Kasumi-1 (cell line): Measurements from ENCODE around the gene SPAG16.
"Not testable (repeated sequence)": the region's sequence is repeated elsewhere in the genome, so short reads cannot be mapped to it uniquely, and the experiment has no call there.

Source experiments
- DNase-seq, 2 experiments: peaks; one replicate each; lab custom pipeline; 2025; lab: John Stamatoyannopoulos, UW

Gene SPAG16

DNA sequence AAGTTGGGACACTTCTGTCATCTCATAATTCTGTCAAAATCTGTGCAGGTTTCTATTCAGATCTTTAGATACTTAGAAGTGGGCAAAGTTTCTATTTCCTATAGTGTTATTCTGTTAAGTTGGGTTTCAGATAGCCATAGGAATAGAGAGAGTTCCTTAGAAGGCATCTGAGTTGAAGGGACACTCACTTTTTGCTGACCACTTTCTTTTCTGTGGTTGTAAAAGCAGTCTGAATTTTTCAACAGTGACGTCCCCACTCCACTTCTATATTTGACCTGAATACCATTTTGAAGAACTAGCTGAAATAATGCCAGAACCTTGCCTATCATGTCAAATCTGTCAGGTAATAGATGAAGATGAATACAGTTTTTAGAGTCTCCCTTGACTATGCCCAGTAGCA, 267.3 kb downstream of the SPAG16 start:
- no peak for DNase-seq

DNA sequence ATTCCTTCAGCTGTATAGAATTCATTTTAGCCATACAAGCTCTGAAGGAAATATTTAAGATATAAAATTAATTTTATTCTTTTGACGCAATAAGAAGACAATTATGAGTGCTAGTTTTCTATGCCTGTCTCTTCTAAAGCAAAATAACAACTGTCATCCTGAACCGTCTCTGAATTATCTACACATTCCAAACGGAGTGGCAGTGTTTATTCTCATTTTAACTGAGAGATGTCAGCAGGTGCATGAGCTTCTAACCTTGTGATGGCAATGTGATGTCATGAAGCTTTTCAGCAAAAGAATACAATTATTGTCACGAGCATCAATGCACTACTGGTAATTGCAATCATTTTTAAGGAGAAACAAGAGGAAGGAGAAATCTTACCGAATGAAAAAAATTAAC, 274.8 kb downstream of the SPAG16 start:
- no peak for DNase-seq

DNA sequence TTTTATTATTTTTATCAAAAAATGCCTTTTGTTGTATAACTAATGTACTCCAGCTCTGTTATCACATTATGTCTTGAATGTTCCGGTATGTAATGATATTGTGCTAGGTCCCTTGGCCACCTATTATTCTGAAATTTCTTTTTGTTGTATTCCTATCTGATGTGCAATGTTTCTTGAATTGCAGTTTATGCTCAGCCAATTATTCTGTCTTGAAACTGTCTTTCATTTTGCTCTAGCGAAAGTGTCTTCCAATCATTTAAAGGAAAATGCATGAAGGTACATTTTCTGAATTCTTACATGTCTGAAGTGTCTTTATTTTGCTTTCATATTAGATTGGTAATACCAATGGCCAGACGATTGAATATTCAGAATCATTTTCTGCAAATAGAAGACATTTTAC, 277.5 kb downstream of the SPAG16 start:
- DNase-seq = no peak

DNA sequence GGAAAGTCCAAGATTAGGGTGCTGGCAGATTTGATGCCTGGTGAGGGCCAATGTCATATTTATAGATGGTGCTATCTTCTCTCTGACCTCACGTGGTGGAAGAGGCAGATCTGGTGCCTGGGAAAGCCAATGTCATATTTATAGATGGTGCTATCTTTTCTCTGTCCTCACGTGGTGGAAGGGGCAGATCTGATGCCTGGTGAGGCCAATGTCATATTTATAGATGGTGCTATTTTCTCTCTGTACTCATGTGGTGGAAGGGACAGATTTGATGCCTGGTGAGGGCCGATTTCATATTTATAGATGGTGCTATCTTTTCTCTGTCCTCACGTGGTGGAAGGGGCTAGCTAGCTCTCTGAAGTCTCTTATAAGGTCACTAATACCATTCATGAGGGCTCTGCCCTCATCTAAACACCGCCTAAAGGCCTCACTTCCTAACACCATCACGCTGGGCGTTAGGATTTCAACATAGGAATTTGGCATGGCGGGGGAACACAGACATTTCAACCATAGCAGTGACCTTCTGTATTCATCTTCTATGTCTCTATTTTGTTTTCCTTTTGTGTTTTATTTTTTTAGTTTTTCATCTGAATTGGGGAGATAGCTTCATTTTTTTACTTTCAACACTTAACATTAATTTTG, 278.4 kb downstream of the SPAG16 start:
- no peak for DNase-seq

DNA sequence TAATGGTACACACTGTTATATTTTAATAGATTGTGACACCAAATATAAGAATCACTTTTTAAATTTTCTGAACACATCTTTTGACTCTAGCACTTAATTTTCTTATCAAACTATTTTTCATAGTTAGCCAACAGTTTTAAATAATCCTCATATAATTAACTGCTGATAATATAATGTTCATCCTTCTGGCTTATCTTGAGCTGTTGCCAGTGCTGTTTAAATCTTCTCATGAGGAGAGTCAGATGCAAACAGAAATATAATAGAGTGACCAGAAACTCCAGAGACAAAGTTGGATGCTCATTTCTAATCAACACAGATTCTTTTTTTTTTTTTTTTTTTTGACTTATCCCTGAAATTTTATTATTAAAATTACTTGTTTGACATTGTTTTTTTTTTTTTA, 282.6 kb downstream of the SPAG16 start:
- DNase-seq = no peak

DNA sequence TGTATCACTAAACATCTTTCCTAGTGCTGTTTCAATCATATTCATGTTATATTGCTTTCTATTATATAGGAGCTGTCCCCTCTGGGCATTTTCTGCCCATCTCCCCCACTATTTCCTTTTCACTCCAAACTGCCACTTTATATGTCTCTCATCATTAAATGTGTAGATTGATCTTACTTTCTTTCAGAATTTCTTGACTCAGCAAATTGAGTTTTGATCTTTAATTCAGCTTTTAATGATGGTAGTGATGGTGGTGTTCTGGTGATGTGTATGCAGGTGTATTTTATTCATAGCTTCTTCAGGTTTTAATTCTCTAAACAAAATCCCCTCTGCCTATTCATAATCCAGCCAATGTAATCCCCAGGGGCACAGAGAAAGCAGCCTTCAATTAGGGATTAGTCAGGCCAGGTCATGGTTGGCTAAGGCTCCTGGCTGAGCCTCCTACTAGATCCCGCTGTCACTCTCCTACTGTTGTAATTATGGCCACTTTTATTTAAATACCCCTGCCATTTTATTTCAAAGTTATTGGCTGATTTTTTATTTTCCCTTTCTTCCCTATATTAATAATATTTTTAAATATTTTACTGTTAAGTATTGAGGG, 325.4 kb downstream of the SPAG16 start:
- DNase-seq = no peak

DNA sequence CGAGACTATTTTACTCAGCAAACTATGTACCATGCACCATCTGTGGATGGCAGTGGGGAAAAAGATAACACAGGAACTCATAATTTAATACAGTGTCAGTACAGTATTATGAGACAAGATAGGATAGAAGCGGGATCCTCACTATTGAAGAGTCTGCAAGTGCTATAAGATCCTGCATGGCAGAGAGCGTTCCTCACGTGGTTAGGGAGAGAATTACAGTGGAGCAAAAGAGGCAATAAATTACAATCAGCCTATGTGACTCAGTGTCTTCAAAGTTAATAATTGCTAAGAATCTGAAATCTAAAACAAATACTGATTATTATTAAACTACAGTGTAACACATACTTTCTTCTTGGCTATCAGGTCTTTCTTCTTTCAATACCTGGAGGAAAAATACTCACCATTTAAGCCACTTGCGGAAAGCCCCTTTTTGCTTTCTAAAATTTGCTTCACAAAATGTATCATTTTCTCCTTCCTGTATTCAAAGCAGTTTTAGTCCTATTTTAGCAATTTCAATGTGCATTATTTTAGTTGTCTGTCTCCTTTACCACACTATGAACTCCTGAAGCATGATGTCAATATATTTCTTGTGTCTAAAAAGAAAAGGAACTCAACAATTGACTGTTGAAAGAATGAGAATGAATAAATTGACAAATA, 342.9 kb downstream of the SPAG16 start:
- no peak for DNase-seq

DNA sequence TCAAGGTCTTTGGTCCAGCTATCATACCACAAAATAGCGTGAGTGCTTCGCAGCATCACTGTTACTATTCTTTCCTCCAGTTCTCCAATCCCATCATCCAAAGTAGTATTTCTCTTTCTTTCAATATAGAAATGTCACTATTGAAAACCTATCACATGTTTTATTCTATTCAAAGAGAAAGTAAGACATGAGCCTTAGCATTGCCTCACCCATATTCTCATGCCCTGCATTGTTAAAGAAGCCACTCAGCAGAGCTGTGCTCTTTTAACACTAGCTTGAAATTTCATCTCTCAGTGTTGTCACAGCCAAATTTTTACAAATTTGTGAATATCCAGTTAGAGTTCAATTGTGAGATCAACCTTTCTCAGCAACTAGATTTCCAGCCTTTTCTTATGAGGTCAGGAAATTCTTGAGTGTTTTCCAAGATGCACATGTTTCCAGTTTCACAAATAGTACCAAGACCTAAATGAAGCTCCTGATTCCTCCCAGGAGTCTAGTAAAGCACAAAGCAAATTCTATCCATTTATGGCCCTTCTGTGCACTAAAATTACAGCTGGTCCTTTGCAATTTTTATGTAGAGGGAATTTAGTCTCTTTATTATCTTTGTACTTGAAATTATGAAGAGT, 343.7 kb downstream of the SPAG16 start:
- DNase-seq = no peak

DNA sequence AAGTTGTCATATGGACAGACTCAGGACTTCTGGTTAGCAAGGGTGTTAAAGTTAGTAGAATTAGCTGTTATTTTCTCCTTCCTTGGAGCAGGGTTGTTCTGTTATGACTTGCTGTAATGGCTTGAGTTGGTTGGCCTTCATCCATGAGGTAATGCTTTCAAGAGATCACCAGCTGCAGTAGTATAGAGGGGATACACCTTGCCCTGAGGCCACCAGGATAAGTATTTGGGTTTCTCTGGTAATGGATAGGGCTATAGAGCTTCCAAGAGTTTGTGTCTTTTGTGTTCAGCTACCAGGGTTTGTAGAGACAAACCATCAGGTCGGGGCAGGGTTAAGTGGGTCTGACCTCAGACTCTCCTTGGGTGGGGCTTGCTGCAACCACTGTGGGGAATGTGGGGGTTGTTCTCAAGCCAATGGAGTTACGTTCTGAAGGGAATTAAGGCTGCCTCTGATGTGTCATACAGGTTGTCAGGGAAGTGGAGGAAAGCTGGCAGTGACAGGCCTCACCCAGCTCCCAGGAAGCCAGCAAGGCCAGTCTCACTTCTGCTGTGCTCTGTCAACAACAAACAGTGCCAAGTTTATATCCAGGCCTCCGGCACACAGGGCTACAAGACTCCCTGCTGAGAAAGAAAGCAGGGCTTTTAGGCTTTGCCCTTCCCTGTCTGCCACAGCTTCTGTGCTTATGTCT, 356.6 kb downstream of the SPAG16 start:
- no peak for DNase-seq

DNA sequence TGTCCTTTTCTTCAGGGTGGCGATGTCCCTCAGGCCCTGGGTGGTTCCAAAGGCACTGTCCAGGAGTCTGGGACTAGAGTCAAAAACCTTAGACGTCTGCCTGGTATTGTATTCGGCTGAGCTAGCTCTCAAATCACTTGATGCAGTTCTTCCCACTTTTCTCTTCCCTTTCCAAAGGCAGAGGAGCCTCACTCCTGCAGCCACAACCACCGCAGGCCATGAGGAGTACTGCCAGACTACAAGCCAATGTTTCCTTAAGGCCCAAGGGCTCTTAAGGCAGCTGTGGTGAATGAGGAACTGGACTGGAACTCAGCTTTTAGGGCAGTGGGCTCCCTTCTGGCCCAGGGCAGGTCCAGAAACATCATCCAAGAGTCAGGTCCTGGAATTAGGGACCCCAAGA, 360.7 kb downstream of the SPAG16 start:
- DNase-seq = no peak

DNA sequence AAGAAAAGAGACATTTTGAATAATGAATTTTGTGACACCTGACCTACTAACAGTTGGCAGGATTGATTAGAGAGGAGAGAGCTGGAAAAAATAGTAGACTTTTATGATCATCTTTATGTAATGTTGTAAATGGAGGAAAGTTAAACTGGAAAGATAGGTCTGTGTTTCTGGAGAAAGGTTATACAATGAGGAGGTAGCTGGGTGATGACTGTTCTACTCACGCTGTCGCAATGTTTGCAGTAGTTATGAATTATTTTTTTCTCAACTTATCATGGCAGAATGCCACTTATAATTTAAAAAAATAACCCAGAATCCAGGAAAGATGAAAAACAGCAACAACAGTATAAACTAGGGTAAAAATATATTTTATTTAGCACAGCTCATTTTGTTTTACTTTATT, 364.9 kb downstream of the SPAG16 start:
- no peak for DNase-seq

DNA sequence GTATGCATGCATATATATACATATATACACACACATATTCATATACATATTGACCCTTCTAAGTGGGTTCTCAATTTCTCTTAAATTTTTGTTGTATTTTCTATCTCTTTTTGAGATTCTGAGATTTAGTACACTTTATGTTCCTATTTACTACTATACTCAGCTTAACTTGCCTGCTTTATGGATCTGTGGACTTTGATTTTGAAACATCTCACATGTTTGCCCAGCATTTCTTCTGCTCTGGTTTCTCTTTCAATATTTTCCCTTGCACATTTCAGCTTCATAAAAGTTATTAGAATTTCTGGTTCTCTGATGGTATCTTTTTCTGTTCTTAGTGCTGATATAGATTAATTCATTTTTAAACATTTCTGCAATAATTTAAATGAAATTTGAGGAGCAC, 380.6 kb downstream of the SPAG16 start:
- DNase-seq = no peak

DNA sequence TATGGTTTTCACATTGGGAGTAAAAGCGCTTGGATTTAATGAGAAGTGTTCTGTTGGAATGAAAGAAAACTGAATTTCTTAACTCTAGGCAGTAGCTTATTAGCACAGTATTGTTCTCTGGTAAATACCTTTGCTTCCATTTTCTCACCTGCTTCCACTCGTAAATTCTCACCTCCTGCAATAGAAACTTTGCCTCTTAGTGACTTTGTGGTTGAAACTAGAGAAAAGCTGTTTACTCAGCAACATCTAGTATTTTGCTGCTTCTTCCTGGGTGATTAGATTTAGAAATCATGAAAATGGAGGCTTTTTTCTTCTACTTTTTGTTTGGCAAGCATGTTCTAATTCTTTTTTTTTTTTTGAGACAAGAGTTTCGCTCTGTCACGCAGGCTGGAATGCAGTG, 385.4 kb downstream of the SPAG16 start:
- no peak for DNase-seq

DNA sequence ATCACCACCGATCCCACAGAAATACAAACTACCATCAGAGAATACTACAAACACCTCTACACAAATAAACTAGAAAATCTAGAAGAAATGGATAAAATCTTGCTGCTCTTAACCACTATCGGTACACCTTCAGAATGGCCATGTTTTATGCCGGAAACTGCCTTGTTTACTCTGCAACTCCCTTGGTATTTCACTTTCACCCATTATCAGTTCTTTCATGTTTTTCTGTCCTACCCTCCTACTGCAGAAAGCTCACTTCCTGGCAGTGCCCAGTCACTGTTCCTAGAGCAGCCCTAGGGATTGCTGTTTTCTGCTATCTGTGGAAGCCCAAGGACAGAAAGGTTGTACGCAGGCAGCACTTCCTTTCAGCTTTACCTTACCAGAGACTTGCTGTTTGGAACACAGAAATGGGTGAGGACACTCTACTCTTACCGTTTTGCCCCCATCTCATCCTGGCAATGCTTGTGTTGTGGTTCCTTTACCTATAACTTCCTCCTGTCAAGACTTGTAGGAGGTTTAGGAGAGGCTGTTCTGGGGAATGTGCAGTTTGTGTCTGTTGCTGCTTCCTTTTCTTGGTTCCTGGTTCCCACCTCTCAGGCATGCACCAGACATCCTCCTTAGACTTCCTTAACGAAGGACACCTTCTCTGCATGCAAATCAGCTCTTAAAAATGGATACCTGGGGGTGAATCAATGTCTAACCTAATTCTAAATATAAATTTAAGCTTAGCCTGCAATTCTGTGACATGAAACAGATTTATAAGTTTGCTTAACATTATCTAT, 394.4 kb downstream of the SPAG16 start:
- no peak for DNase-seq

DNA sequence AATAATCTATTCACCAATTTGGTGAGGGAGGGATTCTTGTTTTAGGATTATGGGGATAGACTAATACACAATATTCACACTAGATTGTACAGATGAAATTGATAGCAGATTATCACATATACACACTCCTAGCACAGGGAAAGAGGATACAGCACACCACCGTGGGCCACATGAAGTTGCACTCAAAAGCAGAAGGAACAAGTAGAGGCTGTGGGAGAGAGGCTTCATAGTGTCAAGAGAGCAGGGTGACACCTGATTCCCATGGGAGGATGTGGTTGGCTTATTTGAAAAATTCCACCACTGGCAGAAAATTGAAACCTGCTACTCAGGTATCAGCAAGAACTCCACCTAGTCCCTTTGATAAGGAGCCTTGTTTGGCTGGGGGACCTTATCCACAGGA, 395.6 kb downstream of the SPAG16 start:
- no peak for DNase-seq

DNA sequence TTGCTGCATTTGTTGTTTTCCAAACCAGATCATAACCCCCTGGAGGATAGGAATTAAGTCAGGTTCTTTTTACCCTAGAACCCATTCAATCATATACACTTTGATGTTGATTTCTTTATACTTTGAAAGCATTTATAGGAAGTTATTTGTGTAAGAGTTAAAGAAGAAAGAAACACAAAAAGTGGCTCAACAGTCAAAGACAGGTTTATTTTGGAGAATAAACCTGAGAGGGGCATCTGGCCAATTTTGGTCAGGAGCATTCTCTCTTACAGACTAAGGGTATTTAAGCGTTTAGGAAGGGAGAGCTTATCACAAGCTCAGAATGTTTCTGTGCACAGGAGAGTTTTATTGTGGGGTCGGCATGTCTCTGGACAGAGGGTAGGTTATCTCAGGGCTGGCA, 398.0 kb downstream of the SPAG16 start:
- DNase-seq = no peak

DNA sequence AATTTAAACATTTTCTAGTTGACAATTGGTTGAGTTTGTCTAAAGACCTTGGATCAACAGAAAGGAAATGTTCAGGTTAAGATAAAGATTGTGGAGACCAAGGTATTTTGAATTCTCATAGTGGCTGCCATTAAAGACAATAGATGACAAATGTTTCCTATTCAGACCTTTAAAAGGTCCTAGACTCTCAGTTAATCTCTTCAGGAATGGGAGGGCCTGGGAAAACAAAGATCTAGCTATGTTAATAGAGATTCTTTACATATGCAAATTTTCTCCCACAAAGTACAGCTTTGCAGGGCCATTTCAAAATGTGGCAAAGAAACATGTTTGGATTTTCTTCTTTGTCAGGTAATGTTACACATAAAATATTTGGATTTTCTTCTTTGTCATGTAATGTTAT, 403.9 kb downstream of the SPAG16 start:
- DNase-seq = no peak

DNA sequence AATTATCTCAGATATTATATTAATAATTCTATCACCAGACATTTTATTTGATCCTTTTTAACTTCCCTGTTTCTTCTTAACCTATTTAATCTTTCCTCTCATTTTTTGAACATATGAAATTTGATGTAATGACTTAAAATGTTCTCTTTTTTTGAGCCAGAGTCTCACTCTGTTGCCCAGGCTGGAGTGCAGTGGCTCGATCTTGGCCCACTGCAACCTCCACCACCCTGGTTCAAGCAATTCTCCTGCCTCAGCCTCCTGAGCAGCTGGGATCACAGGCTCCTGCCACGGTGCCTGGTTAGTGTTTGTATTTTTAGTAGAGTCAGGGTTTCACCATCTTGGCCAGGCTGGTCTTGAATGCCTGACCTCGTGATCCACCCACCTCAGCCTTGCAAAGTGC, 404.6 kb downstream of the SPAG16 start:
- not testable (repeated sequence) for DNase-seq

DNA sequence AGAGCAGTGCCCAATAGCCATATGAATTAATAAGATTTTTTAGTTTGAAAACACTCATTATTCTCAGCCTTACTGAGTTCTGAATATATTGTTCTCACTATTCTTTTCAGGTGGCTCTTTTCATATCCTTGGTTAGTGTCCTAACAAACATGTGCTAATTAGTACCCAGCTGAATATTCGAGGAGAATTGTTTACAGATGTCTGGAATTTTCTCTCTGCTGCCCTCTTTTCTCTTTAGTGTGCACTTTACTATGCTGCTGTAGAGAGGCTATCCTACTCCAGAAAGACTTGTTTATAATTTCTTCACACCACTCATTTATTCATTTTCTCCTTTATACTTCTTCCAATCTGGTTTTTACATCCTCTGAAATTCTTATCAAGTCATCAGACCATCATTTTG, 405.3 kb downstream of the SPAG16 start:
- DNase-seq = no peak

DNA sequence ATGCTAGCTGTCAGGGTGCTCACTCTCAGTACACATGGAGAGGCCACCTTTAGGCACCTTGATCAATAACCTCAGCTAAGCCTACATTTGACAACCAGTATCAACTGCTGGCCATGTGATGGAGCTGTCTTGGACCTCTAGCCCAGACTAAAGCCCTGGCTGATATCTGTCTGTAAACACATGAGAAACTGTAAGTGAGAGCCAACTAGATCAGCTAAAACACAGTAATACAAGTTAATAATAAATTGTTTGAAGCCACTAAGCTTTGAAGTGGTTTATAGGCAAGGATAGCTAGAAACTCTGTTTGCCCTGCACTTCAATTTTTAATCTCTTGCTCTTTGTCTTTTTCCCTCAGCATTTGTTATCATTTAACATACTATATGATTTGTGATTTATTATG, 407.1 kb downstream of the SPAG16 start:
- DNase-seq = no peak

DNA sequence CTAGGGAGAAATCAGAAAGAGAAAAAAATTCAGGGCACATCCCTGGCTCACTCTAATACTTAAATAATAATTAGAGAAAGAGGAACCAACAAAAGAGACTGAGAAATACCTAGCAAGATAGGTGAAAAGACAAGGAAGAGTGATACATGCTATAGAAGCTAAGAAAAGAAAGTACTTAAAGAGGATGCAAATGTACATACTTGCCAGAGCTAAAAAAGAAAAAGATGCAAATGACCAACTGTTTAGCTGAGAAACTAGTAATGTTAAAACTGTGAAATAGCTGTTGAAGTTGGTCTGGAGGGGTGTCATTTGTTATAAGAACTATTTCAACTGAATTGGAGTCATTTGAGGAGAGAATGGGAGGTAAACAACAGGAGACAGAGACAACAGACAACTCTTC, 412.2 kb downstream of the SPAG16 start:
- DNase-seq = no peak

DNA sequence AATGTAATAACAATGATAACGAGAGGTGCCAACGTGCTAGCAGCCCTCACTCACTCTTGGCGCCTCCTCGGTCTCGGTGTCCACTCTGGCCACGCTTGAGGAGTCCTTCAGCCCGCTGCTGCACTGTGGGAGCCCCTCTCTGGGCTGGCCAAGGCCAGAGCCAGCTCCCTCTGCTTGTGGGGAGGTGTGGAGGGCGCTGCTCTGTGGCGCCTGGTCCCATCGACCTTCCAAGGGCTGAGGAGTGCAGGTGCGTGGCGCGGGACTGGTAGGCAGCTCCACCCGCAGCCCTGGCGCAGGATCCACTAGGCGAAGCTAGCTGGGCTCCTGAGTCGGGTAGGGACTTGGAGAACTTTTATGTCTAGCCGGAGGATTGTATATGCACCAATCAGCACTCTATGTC, 417.1 kb downstream of the SPAG16 start:
- not testable (repeated sequence) for DNase-seq
